Measurements from ENCODE around the gene KLF13.
A peak's percentile ranks its signal among the peaks of the same experiment; 100 is the strongest.

The KLF13 gene

DNA sequence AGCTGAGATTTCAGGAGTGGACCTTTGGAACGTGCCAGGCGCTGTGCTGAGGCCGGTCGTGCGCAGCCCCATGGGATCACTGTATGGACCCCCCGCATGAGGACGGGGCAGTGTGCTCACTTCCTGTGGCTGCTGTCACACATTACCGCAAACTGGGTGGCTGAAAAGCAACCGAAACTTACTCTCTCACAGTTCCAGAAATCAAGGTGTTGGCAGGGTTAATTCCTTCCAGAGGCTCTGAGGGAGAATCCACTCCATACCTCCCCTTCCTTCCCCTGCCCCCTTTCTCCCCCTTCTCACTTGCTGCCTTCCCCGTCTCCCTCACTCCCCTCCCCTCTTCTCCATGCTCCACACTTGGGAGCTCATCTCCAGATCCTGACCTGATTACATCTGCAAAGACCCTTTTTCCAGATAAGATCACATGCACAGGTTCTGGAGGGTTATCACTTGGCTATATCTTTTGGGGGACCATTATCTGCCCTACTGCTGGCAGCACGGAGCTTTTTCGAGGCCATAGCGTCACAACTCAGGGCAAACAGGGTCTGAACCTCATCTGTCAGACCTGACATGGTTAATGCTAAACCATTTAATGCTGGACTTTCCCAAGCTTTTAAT, 41.2 kb downstream of the KLF13 start:
- Histone ChIP-seq H3K27me3 (replicated peaks in 2 of 5; ENCODE audit: control insufficient read depth in 4 of 5, insufficient read depth in 5 of 5, low read length in 4 of 5) (no peaks in the 10 kb centered on the region), H3K4me1 (ENCODE audit: control extremely low read depth in 1 of 4, control insufficient read depth in 4 of 4, insufficient read depth in 4 of 4, low read length in 3 of 4) (peaks cover 22 to 49% (median 39%) of the 10 kb centered on the region in 4 experiments), H3K27ac (ENCODE audit: insufficient read depth in 1 of 2, low read depth in 1 of 2, low read length in 2 of 2, poor library complexity in 1 of 2, severe bottlenecking in 2 of 2) (no peak overlapping the region), H3K9me3 (ENCODE audit: control extremely low read depth in 1 of 5, control insufficient read depth in 4 of 5, insufficient read depth in 2 of 5, low read depth in 1 of 5, low read length in 4 of 5) (peaks cover 2 to 8% (median 2%) of the 10 kb centered on the region in 5 experiments), H3K4me3 (ENCODE audit: control insufficient read depth in 1 of 7, extremely low read depth in 1 of 7, insufficient read depth in 4 of 7, low read depth in 2 of 7, low read length in 6 of 7) (no peak overlapping the region), H3K36me3 (ENCODE audit: control insufficient read depth in 4 of 4, insufficient read depth in 4 of 4, low read length in 3 of 4) (peaks cover 2 to 18% (median 10%) of the 10 kb centered on the region in 4 experiments)
- ChIA-PET POLR2A (interaction anchor here (0.6 kb wide), 1 partner anchor 68 kb away, joined by 3 read pairs; no protein-coding TSS in a partner anchor), CTCF (interaction anchor here (0.7 to 7.8 kb wide), 9 partner anchors 8 to 1351 kb away, joined by 3 to 62 read pairs (median 9); no protein-coding TSS in a partner anchor)
- 83% methylated on average over 13 of the region's 13 CpGs for WGBS (ENCODE audit: insufficient coverage)
- peak in 2 of 3 donors; percentile 28 to 42 for DNase-seq

DNA sequence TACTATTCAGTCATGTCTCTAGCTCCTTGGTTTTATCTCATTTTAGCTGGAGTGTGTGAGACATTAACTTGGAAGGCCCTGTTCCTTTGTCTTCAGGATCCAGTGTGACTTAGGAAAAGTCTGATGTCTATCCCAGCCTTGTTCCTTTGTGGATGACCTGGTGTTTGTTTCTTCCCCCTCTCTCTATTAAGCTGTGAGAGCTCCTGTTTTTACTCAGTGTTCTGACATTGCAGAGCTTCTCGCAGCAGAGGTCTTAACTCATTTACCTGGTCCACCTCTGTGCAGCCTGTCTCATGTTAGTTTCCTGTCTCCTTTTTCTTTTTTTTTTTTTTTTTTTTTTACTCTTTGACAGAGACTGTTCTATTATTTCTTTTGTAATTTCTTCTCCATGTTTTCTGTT, 43.1 kb downstream of the KLF13 start:
- no peak for DNase-seq
- Histone ChIP-seq H3K4me3 (ENCODE audit: control insufficient read depth in 1 of 7, extremely low read depth in 1 of 7, insufficient read depth in 4 of 7, low read depth in 2 of 7, low read length in 6 of 7) (no peak overlapping the region), H3K36me3 (ENCODE audit: control insufficient read depth in 4 of 4, insufficient read depth in 4 of 4, low read length in 3 of 4) (peaks cover 7 to 34% (median 22%) of the 10 kb centered on the region in 4 experiments), H3K27ac (ENCODE audit: insufficient read depth in 1 of 2, low read depth in 1 of 2, low read length in 2 of 2, poor library complexity in 1 of 2, severe bottlenecking in 2 of 2) (no peak overlapping the region), H3K9me3 (ENCODE audit: control extremely low read depth in 1 of 5, control insufficient read depth in 4 of 5, insufficient read depth in 2 of 5, low read depth in 1 of 5, low read length in 4 of 5) (peaks cover 2 to 8% (median 2%) of the 10 kb centered on the region in 5 experiments), H3K27me3 (replicated peaks in 2 of 5; ENCODE audit: control insufficient read depth in 4 of 5, insufficient read depth in 5 of 5, low read length in 4 of 5) (no peaks in the 10 kb centered on the region), H3K4me1 (ENCODE audit: control extremely low read depth in 1 of 4, control insufficient read depth in 4 of 4, insufficient read depth in 4 of 4, low read length in 3 of 4) (peaks cover 10 to 34% (median 28%) of the 10 kb centered on the region in 4 experiments)
- CTCF ChIA-PET, result interaction anchor here (1.3 to 5.0 kb wide), 2 partner anchors 19 to 65 kb away, joined by 3 to 30 read pairs; no protein-coding TSS in a partner anchor
- WGBS (ENCODE audit: insufficient coverage), result no CpG with 5 or more reads among the region's 1 CpG
- POLR2A ChIA-PET, result no interaction called here

- Histone ChIP-seq H3K9me3 (ENCODE audit: control extremely low read depth in 1 of 5, control insufficient read depth in 4 of 5, insufficient read depth in 2 of 5, low read depth in 1 of 5, low read length in 4 of 5) (peaks cover 2 to 8% (median 2%) of the 10 kb centered on the region in 5 experiments), H3K27ac (ENCODE audit: insufficient read depth in 1 of 2, low read depth in 1 of 2, low read length in 2 of 2, poor library complexity in 1 of 2, severe bottlenecking in 2 of 2) (no peak overlapping the region), H3K36me3 (ENCODE audit: control insufficient read depth in 4 of 4, insufficient read depth in 4 of 4, low read length in 3 of 4) (peaks cover 9 to 46% (median 33%) of the 10 kb centered on the region in 4 experiments), H3K27me3 (replicated peaks in 2 of 5; ENCODE audit: control insufficient read depth in 4 of 5, insufficient read depth in 5 of 5, low read length in 4 of 5) (no peaks in the 10 kb centered on the region), H3K4me1 (ENCODE audit: control extremely low read depth in 1 of 4, control insufficient read depth in 4 of 4, insufficient read depth in 4 of 4, low read length in 3 of 4) (peaks cover 5 to 15% (median 10%) of the 10 kb centered on the region in 4 experiments), H3K4me3 (ENCODE audit: control insufficient read depth in 1 of 7, extremely low read depth in 1 of 7, insufficient read depth in 4 of 7, low read depth in 2 of 7, low read length in 6 of 7) (no peak overlapping the region)
- 97% methylated on average over 29 of the region's 38 CpGs for WGBS (ENCODE audit: insufficient coverage)
- CTCF ChIA-PET, result no interaction called here
- POLR2A ChIA-PET, result no interaction called here
- no peak for DNase-seq
Measured at GRCh38 chr15:31371520-31372240, 45.0 kb downstream of the KLF13 start.

GRCh38 chr15:31372635-31373091, 46.0 kb downstream of the KLF13 start:
- DNase-seq, result no peak
- ChIA-PET POLR2A (interaction anchor here (0.8 kb wide), 1 partner anchor 13 kb away, joined by 3 read pairs; no protein-coding TSS in a partner anchor), CTCF (no interaction called here)
- 98% methylated on average over 12 of the region's 14 CpGs for WGBS (ENCODE audit: insufficient coverage)
- Histone ChIP-seq H3K4me3 (ENCODE audit: control insufficient read depth in 1 of 7, extremely low read depth in 1 of 7, insufficient read depth in 4 of 7, low read depth in 2 of 7, low read length in 6 of 7) (no peak overlapping the region), H3K27me3 (replicated peaks in 2 of 5; ENCODE audit: control insufficient read depth in 4 of 5, insufficient read depth in 5 of 5, low read length in 4 of 5) (no peaks in the 10 kb centered on the region), H3K4me1 (ENCODE audit: control extremely low read depth in 1 of 4, control insufficient read depth in 4 of 4, insufficient read depth in 4 of 4, low read length in 3 of 4) (peaks cover under 1 to 6% (median 4%) of the 10 kb centered on the region in 4 experiments), H3K9me3 (ENCODE audit: control extremely low read depth in 1 of 5, control insufficient read depth in 4 of 5, insufficient read depth in 2 of 5, low read depth in 1 of 5, low read length in 4 of 5) (peaks cover 2 to 8% (median 2%) of the 10 kb centered on the region in 5 experiments), H3K36me3 (ENCODE audit: control insufficient read depth in 4 of 4, insufficient read depth in 4 of 4, low read length in 3 of 4) (peaks cover 9 to 51% (median 35%) of the 10 kb centered on the region in 4 experiments), H3K27ac (ENCODE audit: insufficient read depth in 1 of 2, low read depth in 1 of 2, low read length in 2 of 2, poor library complexity in 1 of 2, severe bottlenecking in 2 of 2) (no peak overlapping the region)

DNA sequence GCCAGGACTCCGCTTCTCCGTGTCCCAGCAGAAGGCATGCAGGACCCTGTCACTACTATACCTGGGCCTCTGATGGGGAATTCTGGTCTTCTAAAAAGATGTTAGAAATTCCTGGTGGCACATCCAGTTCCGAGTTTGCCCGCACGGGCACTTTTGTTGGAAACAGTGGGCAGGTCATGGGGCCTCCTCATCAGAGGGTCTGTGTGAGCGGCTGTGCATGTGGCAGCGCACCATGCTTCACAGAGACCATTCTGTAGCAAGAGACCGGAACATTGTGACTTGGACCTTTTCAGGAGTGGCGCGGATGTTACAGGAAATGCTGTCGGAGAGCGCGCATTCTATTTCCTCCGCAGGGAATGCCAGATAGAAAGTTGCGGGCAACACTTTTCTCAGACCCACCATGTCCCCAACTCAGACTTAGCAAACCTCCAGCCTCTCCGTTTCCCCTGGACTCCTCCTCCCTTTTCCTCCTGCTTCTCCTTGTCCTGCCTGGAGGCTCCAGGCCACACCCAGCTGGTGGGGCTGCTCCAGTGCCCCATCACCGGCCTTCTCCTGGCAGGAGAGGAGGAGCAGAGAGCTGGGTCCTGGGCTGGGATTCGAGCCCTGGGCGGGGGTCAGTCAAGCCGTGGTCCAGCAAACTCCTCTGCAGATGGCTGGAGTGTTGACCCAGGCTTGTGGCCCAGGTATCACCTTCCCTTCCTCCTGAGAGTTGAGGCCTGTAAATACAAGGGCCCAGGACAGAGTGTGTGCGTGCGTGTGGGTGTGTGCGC, 46.6 kb downstream of the KLF13 start:
- Histone ChIP-seq H3K27ac (ENCODE audit: insufficient read depth in 1 of 2, low read depth in 1 of 2, low read length in 2 of 2, poor library complexity in 1 of 2, severe bottlenecking in 2 of 2) (no peak overlapping the region), H3K27me3 (replicated peaks in 2 of 5; ENCODE audit: control insufficient read depth in 4 of 5, insufficient read depth in 5 of 5, low read length in 4 of 5) (no peaks in the 10 kb centered on the region), H3K4me3 (ENCODE audit: control insufficient read depth in 1 of 7, extremely low read depth in 1 of 7, insufficient read depth in 4 of 7, low read depth in 2 of 7, low read length in 6 of 7) (no peak overlapping the region), H3K4me1 (ENCODE audit: control extremely low read depth in 1 of 4, control insufficient read depth in 4 of 4, insufficient read depth in 4 of 4, low read length in 3 of 4) (peaks cover 0 to under 1% (median 0%) of the 10 kb centered on the region in 4 experiments), H3K9me3 (ENCODE audit: control extremely low read depth in 1 of 5, control insufficient read depth in 4 of 5, insufficient read depth in 2 of 5, low read depth in 1 of 5, low read length in 4 of 5) (peaks cover 2 to 8% (median 2%) of the 10 kb centered on the region in 5 experiments), H3K36me3 (ENCODE audit: control insufficient read depth in 4 of 4, insufficient read depth in 4 of 4, low read length in 3 of 4) (peaks cover 9 to 56% (median 40%) of the 10 kb centered on the region in 4 experiments)
- 94% methylated on average over 18 of the region's 23 CpGs for WGBS (ENCODE audit: insufficient coverage)
- CTCF ChIA-PET, result no interaction called here
- POLR2A ChIA-PET, result interaction anchor here (0.8 kb wide), 1 partner anchor 14 kb away, joined by 3 read pairs; no protein-coding TSS in a partner anchor
- no peak for DNase-seq

DNA sequence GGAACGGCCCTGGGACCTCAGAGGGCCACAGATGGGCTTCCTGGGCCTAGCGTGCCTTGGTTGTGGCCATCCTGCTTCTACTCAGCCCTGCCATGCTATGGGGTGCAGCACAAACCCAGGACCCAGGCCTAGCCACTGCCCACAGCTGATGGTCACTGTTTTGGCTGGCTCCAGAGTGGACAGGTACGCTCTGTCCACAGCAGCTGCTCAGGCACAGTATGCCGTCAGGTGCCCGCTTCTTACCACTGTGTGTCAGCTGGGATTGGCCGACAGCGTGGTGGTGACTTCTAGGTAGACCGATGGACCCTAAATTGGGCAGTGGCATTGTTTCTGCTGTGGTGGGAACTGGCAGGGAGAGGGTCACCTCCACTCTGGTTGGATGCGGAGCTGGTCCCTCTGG, 47.3 kb downstream of the KLF13 start:
- no peaks in the 10 kb centered on the region for H3K27me3 ChIP-seq (replicated peaks in 2 of 5; ENCODE audit: control insufficient read depth in 4 of 5, insufficient read depth in 5 of 5, low read length in 4 of 5)
- peaks cover 9 to 62% (median 44%) of the 10 kb centered on the region in 4 experiments for H3K36me3 ChIP-seq (ENCODE audit: control insufficient read depth in 4 of 4, insufficient read depth in 4 of 4, low read length in 3 of 4)
- no peak for DNase-seq
- POLR2A ChIA-PET, result no interaction called here
- H3K4me1 ChIP-seq (ENCODE audit: control extremely low read depth in 1 of 4, control insufficient read depth in 4 of 4, insufficient read depth in 4 of 4, low read length in 3 of 4), result no peaks in the 10 kb centered on the region
- 94% methylated on average over 8 of the region's 9 CpGs for WGBS (ENCODE audit: insufficient coverage)
- CTCF ChIA-PET, result no interaction called here
- peaks cover 2 to 7% (median 2%) of the 10 kb centered on the region in 5 experiments for H3K9me3 ChIP-seq (ENCODE audit: control extremely low read depth in 1 of 5, control insufficient read depth in 4 of 5, insufficient read depth in 2 of 5, low read depth in 1 of 5, low read length in 4 of 5)
- H3K27ac ChIP-seq (ENCODE audit: insufficient read depth in 1 of 2, low read depth in 1 of 2, low read length in 2 of 2, poor library complexity in 1 of 2, severe bottlenecking in 2 of 2), result no peak overlapping the region
- no peak overlapping the region for H3K4me3 ChIP-seq (ENCODE audit: control insufficient read depth in 1 of 7, extremely low read depth in 1 of 7, insufficient read depth in 4 of 7, low read depth in 2 of 7, low read length in 6 of 7)
